ENCODE data around the gene PCDHGB5. TPM values are rescaled to one million over a fixed set of nuclear protein-coding genes. Genes with fewer than 3 reads are reported as not detected.

Gene PCDHGB5
- total RNA-seq, 1 donor from 2014 or later = 3.7 TPM

GRCh38 chr5:141434006-141434405, 36.3 kb downstream of the PCDHGB5 start:
- Mint-ChIP-seq H3K27ac (no peak overlapping the region), H3K4me1 (no peaks in the 10 kb centered on the region), H3K9me3 (peaks cover 72% of the 10 kb centered on the region), H3K36me3 (peaks cover 53% of the 10 kb centered on the region), H3K4me3 (no peak overlapping the region), H3K27me3 (ENCODE audit: insufficient read depth, low read depth) (peaks cover 13% of the 10 kb centered on the region)
- Histone ChIP-seq H3K9me3 (ENCODE audit: low read depth) (peaks cover 21% of the 10 kb centered on the region), H3K4me2 (no peak overlapping the region), H3K27ac (no peak overlapping the region), H3K4me3 (no peak overlapping the region), H3K27me3 (no peaks in the 10 kb centered on the region), H3F3A (ENCODE audit: low read depth) (peaks cover 17% of the 10 kb centered on the region), H3K79me2 (ENCODE audit: low read depth) (no peaks in the 10 kb centered on the region), H3K36me3 (peaks cover 14% of the 10 kb centered on the region), H3K9ac (no peak overlapping the region), H3K4me1 (no peaks in the 10 kb centered on the region), H4K20me1 (ENCODE audit: low read depth) (no peaks in the 10 kb centered on the region), H2AFZ (replicated peaks) (no peak overlapping the region)
- TF ChIP-seq EZH2phosphoT487 (IDR thresholded peaks at IDR 0.05) (no peak), EZH2 (IDR thresholded peaks at IDR 0.05) (no peak), CTCF (IDR thresholded peaks at IDR 0.05) (no peak)
- DNase-seq (ENCODE audit: low spot score) = no peak

- H3K27me3 Mint-ChIP-seq (ENCODE audit: insufficient read depth, low read depth) = peaks cover 9% of the 10 kb centered on the region
- peaks cover 55% of the 10 kb centered on the region for H3K36me3 Mint-ChIP-seq
- H3K27ac Mint-ChIP-seq = no peak overlapping the region
- no peaks in the 10 kb centered on the region for H3K27me3 ChIP-seq
- H3K79me2 ChIP-seq (ENCODE audit: low read depth) = no peaks in the 10 kb centered on the region
- no peak for TF ChIP-seq CTCF (IDR thresholded peaks at IDR 0.05)
- TF ChIP-seq EZH2phosphoT487 (IDR thresholded peaks at IDR 0.05) = no peak
- TF ChIP-seq EZH2 (IDR thresholded peaks at IDR 0.05) = no peak
- no peaks in the 10 kb centered on the region for H3F3A ChIP-seq (ENCODE audit: low read depth)
- no peaks in the 10 kb centered on the region for H3K9me3 ChIP-seq (ENCODE audit: low read depth)
- H3K4me1 ChIP-seq = no peaks in the 10 kb centered on the region
- no peak overlapping the region for H3K4me3 ChIP-seq
- H3K9me3 Mint-ChIP-seq = peaks cover 74% of the 10 kb centered on the region
- no peak overlapping the region for H3K4me2 ChIP-seq
- no peak overlapping the region for H3K9ac ChIP-seq
- no peaks in the 10 kb centered on the region for H3K36me3 ChIP-seq
- no peaks in the 10 kb centered on the region for H3K4me1 Mint-ChIP-seq
- H4K20me1 ChIP-seq (ENCODE audit: low read depth) = no peaks in the 10 kb centered on the region
- no peak overlapping the region for H3K27ac ChIP-seq
- no peak overlapping the region for H3K4me3 Mint-ChIP-seq
- H2AFZ ChIP-seq (replicated peaks) = no peak overlapping the region
- DNase-seq (ENCODE audit: low spot score) = no peak
Measured at GRCh38 chr5:141437221-141437620, 39.5 kb downstream of the PCDHGB5 start.

- Mint-ChIP-seq H3K27ac (no peak overlapping the region), H3K9me3 (peaks cover 74% of the 10 kb centered on the region), H3K4me1 (no peaks in the 10 kb centered on the region), H3K27me3 (ENCODE audit: insufficient read depth, low read depth) (peaks cover 2% of the 10 kb centered on the region), H3K36me3 (peaks cover 50% of the 10 kb centered on the region), H3K4me3 (no peak overlapping the region)
- H4K20me1 ChIP-seq (ENCODE audit: low read depth) = no peaks in the 10 kb centered on the region
- no peaks in the 10 kb centered on the region for H3K36me3 ChIP-seq
- no peak for DNase-seq (ENCODE audit: low spot score)
- no peak overlapping the region for H3K4me2 ChIP-seq
- no peaks in the 10 kb centered on the region for H3F3A ChIP-seq (ENCODE audit: low read depth)
- TF ChIP-seq EZH2phosphoT487 (IDR thresholded peaks at IDR 0.05) = no peak
- no peak for TF ChIP-seq CTCF (IDR thresholded peaks at IDR 0.05)
- TF ChIP-seq EZH2 (IDR thresholded peaks at IDR 0.05) = no peak
- no peak overlapping the region for H3K4me3 ChIP-seq
- H3K9me3 ChIP-seq (ENCODE audit: low read depth) = no peaks in the 10 kb centered on the region
- no peak overlapping the region for H3K27ac ChIP-seq
- H3K79me2 ChIP-seq (ENCODE audit: low read depth) = no peaks in the 10 kb centered on the region
- H3K27me3 ChIP-seq = no peaks in the 10 kb centered on the region
- no peak overlapping the region for H3K9ac ChIP-seq
- H2AFZ ChIP-seq (replicated peaks) = no peak overlapping the region
- H3K4me1 ChIP-seq = no peaks in the 10 kb centered on the region
Measured at GRCh38 chr5:141439411-141440141, 41.8 kb downstream of the PCDHGB5 start.

All from neural progenitor cell (in vitro differentiated cells).